Stimulated activated CD8-positive, alpha-beta memory T cell treated with anti-CD3 and anti-CD28 coated beads, Interleukin-12 subunit alpha, Interleukin-12 subunit beta, amount 100 ng/mL, for 1 hour (primary cell): ENCODE results near the gene SLC24A3.

Experiments used
- DNase-seq: peaks from one replicate; pipeline ENCODE4 v3.0.0-alpha.2; 2020; ENCODE audit warnings: low read depth

The SLC24A3 gene

GRCh38 chr20:19506021-19506420 lies 293.6 kb downstream of the SLC24A3 start:
- DNase-seq: no peak

DNA sequence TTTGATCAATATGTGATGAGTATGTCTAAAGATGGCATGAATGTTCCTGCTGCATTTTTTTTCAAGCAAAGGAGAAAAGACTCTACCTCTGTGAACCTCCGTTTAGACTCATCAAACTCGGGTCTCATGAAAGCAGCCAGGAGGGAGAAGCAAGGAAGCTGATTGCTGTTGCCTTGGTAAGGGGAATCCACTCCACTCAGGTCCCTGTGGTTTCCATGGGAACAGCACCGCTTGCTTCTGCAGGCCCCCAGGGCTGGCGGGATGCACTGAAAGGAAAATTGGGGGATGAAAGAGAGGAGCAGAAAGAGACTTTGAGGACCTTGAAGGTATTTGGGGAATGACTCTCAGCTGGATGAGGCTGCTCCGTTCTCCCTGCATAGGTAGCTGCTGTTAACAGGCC lies 296.0 kb downstream of the SLC24A3 start:
- DNase-seq: no peak

GRCh38 chr20:19510611-19511010 lies 298.2 kb downstream of the SLC24A3 start:
- no peak for DNase-seq

- DNase-seq: no peak
These were observed 299.5 kb downstream of the SLC24A3 start for GRCh38 chr20:19511931-19512330.

GRCh38 chr20:19512886-19513677 lies 300.6 kb downstream of the SLC24A3 start:
- DNase-seq: no peak

DNA sequence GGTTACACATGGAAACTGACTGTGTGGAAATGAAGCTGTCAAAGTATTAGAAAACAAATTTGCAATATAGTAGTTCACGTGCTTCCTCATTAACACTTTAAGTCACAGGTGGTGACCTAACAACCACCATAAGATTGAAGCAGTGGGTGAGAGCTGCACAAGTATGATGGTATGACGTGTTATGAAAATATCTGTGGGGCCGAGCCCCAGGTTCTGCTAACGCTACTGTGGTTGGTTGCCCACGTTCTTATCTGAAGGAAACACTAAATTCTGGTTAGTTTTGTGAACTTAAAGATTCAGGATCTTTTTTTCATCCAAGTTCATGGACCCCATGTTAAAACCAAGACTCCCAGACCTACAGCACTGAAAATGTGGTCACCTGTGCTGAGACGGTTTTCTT lies 302.6 kb downstream of the SLC24A3 start:
- no peak for DNase-seq

- DNase-seq: no peak
These were observed 307.0 kb downstream of the SLC24A3 start for GRCh38 chr20:19519466-19519865.

DNA sequence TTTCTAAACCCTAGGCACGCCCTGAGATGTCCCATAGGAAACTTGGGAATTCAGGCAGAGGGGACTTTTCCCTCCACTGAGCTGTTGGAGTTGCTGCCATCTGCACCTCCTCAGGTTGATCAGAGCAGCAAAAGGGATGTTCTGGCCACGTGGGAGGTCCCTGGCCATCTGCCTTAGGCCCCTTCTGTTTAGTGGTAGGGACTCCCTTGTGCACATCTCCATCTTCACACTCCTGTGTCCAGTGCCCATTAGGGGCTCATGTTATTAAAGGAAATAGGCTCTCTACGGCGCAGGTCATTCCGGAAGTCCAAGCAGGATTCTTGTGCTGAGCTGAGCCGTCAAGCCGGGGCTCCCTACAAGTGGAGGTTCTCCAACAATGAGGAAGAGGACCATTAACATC lies 307.8 kb downstream of the SLC24A3 start:
- DNase-seq: no peak

GRCh38 chr20:19522071-19522801 lies 309.8 kb downstream of the SLC24A3 start:
- no peak for DNase-seq

DNA sequence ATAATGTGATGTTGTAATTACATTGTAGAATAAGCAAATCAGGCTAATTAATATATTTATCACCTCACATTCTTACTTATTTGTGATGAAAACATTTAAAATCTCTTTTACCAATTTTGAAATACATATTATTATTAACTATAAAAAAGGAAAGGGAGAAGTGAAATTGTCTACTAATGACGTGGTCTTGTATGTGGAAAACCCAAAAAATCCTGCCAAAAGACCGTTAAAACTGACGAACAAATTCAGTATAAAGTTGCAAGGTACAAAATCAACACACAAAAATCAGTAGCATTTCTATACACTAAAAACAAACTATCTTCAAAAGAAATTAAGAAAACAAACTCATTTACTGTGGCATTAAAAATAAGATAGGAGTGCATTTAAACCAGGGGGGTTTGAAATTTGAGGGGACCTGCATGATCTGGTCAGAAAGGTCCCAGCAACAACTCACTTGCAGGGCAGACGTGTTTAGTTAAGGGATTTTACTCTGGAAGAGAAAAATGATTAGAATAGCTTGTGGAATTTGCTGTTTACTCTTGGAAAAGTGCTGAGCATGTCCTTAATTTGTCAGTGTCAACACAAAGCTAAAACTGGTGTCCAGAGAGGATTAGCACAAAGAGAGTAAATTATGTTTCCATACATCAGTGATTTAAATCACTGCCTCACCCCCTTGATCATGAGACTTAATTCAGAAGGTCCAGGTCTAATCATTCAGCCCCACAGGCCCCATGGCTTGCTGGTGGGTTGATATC lies 310.6 kb downstream of the SLC24A3 start:
- DNase-seq: no peak

DNA sequence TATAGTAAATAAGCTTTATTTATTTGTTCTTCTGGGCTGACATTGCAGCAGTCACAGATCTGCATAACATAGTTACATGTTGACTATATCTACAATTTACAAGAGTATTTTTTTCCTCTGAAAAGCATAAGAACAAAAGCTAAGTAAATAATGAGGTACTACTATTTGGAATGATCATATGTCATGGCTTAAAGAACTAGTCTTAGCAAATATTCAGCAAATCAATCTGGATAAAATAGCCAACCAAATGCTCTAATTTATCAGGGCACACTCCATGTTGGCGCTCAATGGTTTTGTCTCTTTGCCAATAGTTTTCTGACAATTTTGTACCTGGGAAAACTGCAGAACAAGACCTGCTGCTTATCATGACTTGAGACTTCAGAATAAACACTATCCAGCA lies 312.2 kb downstream of the SLC24A3 start:
- no peak for DNase-seq

- no peak for DNase-seq
These were observed 315.1 kb downstream of the SLC24A3 start for GRCh38 chr20:19527509-19527908.

DNA sequence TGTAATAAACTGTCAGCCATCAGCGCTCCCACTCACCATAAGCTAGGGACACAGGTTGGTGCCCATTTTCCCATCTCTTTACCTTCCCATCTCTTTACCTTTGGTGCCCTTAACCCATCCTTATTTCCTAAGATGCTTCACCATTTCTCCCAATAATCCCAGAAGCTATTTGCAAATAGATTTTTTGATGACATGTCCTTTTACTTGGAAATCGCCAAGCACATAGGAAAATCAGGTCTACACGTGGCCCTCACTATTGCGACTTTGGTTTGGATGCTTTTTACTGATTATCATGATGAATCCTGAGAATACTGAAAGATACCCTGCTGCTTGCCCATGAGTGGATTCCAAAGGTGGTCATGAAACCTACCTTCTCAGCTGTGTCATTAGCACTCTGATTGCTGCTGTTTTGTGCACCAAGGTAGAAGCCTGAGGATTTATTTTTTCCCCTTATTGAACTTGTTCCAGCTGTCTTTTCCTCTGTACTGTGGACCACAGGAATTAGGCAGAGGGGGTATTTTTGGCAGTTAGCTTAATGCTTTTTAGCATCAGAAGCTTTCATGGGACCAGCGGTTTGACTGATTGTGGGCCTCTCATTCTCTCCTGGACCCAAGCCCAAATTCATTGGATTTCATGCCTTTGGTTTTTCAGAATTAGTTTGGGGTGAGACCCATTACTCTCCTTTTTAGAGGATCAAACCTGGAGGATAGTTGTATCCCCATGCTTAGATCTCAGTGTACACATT lies 316.0 kb downstream of the SLC24A3 start:
- DNase-seq: no peak

GRCh38 chr20:19530006-19530405 lies 317.6 kb downstream of the SLC24A3 start:
- DNase-seq: no peak

GRCh38 chr20:19531446-19531845 lies 319.0 kb downstream of the SLC24A3 start:
- DNase-seq: no peak

DNA sequence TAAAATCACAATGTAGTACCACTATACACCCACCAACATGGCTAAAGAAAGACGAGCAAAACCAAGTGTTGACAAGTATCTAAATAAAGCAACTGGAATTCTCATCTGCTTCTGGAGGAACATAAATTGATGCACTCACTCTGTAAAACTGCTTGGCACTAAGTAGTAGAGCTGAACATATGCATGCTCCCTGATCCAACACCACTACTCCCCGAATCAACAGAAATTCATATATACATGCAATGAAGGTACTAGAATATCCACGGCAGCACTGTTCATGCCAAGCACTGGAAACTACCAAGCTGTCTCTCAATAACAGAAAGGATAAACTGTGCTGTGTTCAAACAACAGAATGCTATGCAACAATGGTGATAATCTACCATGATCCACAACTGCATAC lies 326.1 kb downstream of the SLC24A3 start:
- DNase-seq: no peak

GRCh38 chr20:19539191-19539590 lies 326.7 kb downstream of the SLC24A3 start:
- DNase-seq: no peak

GRCh38 chr20:19540392-19540791 lies 327.9 kb downstream of the SLC24A3 start:
- no peak for DNase-seq

GRCh38 chr20:19543101-19543500 lies 330.7 kb downstream of the SLC24A3 start:
- DNase-seq: no peak

DNA sequence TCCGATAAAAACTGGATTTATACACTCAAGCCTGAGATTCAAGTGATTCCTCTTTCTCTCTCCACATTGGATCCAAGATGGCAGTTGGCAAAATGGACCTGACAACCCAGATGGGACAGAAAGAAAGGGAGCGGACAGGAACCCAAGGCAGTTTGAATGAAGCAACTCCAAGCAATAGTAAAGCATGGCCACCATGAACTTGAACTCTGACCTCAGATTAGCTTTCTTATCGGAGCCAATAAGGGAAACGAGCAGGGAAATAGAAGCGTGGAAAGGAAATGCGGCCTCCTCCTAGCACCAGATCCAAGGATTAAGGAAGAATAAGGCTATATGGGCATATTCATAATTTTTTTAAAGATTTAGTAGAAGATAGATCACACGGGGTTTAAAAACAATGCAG lies 332.2 kb downstream of the SLC24A3 start:
- no peak for DNase-seq

DNA sequence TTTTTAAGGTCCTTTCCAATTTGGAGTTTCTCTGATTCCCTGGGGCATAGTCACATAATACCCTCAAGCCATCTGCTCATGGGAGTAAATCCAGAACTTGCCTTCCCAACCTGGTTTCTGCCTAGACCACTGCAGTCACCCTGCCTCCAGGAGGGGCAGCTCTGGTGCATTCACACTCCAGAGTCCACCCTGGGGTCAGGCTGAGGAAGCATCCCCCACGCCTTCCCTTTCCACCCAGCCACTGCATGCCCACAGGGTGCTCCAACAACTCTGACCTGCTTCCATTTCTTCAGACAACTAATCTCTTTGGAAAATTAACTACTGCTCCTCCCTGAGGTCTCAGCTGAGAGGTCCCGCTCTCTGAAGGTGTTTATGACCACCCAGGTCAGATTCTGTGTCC lies 334.2 kb downstream of the SLC24A3 start:
- no peak for DNase-seq

- no peak for DNase-seq
These were observed 335.1 kb downstream of the SLC24A3 start for GRCh38 chr20:19547547-19547946.
